GM18517 (cell line): Measurements from ENCODE around the gene LRRN3.

ENCODE experiments used
- ATAC-seq: cut with Tn5 transposase; IDR thresholded peaks from one replicate; pipeline ENCODE4 v1.9.1; 2021; ENCODE audit warnings: mild to moderate bottlenecking, moderate library complexity; ENCODE audit not compliant: unreplicated experiment

LRRN3 gene

DNA sequence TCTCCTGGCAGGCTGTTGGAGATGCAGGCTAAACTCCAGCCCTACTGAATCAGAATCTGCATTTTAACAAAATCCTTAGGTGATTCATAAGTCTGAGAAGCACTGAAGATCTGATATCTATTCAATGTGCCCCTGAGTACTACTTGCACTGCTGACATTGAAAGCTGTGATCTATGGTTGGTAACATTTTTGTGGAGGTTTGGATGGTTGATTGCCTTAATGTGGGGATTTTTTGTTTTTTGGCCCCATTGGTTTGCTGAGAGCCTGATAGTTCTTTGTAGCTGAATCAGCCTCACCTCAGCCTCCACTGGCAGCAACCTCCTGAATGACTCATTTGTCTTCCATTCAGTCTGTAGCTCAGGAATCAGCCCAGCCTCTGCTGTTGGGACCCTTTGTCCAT lies 14.7 kb upstream of the LRRN3 start:
- no peak for ATAC-seq

- no peak for ATAC-seq
Observed at GRCh38 chr7:111077001-111077400, 13.9 kb upstream of the LRRN3 start.

DNA sequence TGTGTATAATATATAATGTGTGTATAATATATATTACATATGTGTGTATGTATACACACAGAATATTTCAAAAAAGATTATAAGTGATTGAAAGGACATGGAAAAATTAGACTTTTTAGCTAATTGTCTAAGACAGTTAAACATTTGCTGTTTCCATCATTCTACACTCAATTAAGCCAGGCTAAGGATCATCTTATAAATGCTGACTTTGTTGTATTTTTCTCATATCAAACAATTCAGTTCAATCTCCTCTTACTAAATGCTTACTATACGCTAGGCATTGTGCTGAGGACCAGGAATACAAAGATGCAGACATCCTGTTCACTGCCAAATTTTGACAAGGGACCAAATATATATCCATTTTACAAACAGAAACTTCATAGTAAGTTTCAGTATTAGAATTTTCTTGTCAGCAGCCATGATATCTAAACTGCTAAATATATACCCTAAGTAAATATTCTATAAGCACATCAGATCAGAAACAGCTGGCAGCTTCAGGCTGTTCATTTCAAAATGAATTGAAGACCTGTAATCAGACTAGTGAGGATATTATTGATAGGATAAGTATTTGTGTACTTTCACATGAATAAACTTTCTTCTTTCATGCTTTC lies 10.3 kb upstream of the LRRN3 start:
- peak; percentile 36 for ATAC-seq

DNA sequence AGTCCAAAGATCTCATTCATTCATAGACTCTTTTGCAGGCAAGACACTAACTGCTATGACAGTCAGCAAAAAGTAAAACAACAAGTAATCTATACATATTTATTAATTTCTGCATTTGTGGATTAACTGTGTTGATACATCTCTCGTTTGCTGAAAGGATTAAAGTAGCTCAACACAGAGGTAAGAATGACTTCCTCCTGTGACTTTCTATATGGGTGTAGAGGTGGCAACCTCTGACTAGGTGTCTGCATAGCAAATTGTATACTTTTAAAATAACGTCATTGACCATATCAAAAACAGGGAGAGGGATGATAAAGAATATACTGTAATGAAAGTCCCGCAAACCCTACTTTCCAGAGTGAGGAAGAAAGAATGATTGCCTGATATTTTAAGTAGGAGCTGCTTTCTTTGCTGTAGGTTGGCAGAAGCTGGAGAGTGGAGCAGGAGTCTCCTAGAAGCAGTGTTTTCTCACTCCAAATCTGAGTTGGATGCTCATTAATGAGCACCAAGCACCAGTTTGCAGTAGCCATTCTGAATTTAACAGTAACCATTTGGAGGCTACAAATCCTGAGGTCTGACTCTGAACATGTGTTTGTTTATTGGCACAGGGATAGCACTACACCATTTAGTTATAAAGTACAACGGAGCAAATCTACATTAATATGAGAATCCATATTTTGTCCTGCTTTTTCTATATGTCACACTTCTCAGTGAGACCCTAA lies 9.2 kb upstream of the LRRN3 start:
- ATAC-seq, result no peak

DNA sequence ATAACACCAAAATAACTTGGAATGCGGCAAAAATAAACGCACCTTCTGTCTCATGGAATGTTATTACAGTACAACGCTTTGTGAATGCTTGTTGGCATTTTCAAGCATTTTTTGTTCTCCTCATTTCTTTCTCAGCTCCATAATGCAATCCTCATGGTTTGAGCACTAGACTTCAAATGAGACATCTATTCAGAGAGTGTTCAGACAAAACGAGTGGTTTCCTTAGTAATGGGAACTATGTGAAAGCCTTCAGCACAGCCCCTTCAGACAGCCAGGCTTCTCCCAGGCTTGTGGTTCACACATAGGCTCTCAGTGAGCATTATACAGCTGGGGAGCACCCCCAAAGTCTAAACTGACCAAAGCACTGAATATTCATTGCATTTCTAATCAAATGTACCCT lies 8.6 kb upstream of the LRRN3 start:
- no peak for ATAC-seq

DNA sequence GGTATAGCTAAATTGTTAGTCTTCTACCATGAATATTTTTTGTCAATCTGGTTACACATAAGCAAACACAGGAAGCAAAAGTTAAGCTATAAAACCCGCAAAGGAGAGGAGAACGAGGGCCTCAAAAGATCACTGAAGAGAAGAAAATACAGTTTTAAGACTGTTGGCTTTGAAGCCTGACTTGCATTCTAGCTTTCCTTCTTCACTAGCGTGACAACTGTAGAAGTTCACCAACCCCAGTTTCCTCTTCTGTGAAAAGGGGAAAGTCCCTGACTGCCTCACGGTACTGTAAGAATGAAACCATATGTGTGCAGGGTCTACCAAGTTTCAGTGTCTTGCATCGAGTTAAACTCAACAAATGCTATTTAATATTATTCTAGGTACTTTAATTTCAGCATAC lies 7.5 kb upstream of the LRRN3 start:
- ATAC-seq, result peak; percentile 98

DNA sequence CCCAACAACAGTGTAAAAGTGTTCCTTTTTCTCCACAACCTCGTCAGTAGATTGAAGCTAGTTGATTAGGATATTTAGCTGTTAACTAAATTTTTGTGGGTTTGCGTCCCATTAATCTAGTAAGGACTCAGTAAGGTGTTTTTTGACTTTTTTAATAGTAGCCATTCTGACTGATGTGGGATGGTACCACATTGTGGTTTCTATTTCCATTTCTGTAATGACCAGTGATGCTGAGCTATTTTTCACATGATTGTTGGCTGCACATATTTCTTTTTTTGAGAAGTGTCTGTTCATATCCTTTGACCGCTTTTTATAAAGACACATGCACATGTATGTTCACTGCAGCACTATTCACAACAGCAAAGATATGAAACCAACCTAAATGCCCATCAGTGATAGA lies 5.6 kb upstream of the LRRN3 start:
- ATAC-seq, result no peak

DNA sequence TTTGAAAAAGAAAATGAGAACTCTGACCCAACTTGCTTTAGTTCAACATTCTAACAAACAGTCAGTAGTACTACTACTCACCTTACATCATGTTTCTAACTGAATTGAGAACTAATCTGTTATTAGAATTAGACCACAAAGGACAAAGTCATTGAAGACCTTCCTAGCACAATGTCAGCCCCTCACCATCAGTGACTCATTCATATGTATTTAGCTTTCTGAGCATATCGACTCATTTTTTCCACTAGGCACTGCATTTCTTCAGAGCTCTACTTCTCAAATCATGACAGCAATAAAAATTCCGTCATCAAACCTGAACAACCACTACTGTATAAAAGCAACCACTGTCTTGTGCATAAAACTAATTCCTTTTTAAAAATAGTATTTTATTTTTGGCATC lies 4.4 kb upstream of the LRRN3 start:
- no peak for ATAC-seq

DNA sequence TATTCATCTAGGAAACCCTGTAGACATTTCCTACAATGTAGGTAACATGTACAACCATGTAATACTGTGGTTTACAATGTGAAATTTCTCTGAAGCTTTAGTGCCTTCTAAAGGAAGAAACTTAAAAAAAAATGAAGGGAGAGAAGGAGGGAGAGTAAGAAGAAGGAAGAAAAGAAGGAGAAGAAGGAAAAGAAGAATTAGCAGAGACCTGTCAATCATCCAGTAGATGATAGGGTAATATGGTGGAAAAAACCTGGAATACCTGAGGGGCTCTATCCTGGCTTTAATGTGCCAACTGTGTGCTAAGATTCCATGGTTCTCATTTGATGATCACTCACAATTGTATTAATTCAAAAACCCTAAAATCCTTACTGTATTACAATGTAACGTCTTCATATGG lies 2.6 kb upstream of the LRRN3 start:
- no peak for ATAC-seq

DNA sequence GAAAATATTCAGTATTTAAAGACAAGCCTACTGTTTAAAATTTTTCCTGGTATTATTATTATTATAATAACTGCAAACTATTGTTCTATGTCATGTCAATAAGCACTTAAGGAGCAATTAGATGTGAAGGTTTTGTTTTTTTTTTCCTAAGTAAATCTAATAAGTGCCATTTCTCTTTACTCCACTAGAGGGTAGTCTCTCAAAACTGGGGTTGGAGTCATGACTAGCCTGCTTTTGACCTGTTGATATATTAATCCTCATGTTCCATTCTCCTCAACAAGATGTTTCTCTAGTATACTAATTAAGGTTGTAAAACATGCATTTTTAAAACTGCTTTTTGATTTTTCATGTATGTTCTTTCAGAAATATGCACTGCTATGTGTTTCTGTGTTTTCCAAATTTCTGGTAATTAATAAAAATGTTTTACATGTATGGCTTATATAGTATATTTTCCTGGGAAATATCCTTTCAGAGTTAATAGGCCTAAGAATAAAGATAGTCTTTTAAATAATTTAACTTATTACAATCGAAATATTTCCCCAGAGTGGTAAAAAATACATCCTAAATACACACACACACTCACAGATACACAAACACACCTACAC lies 1.0 kb upstream of the LRRN3 start:
- ATAC-seq, result peak; percentile 50

DNA sequence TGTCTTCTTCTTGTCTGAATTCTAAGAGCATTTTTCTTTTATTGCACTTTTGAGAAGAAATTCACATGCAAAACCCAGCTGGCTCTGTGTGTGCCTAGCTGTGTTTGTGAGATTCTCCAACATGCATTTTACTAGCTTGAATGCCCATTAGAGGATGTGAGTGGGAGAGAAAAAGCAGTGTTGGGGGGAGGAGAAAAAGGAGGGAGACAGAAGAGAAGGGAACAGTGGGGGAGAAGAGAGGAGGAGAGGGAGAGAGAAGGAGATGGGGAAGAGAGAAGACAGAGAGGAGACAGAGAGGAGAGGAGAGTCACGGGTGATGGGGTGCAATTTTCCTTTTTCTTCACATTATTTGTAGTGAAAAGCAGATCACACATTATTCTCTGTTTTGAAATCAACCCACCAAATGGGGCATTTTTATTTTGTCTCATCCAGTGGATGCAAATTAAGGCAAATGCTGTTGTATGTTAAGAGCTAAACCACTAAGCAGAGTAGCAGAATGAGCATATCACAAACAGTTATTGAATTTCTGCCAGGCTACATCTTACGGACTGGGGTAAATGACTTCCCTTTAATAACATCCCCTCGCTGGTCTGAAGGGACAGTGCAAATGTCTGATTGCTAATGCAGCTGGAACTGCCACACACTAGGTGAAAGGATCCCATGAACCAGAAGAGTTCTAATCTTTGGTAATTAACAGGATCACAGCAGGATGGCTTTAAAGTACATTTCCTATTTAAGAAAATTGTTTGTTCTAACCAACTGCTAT lies 849 bp downstream of the LRRN3 start:
- ATAC-seq, result no peak

GRCh38 chr7:111092406-111093236 lies 1.7 kb downstream of the LRRN3 start:
- no peak for ATAC-seq

DNA sequence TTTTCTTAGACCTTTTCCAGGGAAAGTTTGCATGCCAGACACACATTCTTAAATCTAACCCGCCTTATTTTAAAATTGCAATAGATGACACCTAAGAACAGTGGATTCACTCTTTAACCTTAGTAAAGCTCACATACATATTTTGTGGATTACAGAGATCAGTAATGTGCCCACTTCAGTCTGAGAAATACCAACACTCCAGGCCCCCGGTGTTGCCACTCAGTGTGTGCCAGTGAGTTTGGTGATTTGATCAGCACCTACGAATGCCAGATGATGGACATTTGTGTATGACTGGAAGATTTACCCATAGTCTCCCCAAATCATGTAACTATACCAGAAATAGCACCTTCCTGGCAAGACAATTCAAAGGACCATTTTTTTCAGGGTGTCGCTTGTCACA lies 2.6 kb downstream of the LRRN3 start:
- ATAC-seq, result no peak

- no peak for ATAC-seq
Observed at GRCh38 chr7:111094419-111094818, 3.5 kb downstream of the LRRN3 start.

DNA sequence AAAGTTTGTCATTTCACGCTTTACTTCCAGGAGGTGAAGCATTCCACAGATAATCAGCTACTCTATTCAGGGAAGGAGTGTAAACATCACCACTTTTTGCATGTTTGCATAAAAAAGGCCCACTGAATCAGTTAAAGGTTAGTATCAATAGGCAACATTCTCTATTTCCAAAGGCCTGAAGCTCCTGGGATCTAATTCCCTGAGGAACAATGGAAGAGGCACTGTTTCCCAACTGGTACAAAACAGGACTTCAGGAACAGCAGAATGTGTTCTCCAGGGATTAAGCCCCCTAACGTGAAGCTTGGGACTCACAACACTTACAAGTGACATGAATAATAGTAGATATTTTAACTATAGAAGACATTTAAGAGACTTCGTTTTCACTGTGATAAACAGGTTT lies 6.1 kb downstream of the LRRN3 start:
- ATAC-seq, result no peak

- peak; percentile 58 for ATAC-seq
Observed at GRCh38 chr7:111098011-111098925, 7.3 kb downstream of the LRRN3 start.

DNA sequence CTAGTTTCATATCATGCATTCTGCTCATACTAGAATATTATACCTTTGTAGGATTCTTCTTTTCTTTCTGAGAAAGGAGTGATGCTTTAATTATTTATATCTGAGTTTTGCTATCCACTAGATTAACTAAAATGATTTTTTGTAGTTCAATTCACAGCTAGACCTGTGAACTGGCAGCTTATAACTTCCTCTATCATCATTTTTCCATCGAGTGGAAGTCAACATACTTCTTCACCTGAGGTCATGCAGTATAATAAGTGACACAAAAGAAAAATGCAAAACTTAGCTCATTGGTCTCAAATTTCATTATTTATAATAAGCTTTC lies 8.0 kb downstream of the LRRN3 start:
- ATAC-seq, result no peak

DNA sequence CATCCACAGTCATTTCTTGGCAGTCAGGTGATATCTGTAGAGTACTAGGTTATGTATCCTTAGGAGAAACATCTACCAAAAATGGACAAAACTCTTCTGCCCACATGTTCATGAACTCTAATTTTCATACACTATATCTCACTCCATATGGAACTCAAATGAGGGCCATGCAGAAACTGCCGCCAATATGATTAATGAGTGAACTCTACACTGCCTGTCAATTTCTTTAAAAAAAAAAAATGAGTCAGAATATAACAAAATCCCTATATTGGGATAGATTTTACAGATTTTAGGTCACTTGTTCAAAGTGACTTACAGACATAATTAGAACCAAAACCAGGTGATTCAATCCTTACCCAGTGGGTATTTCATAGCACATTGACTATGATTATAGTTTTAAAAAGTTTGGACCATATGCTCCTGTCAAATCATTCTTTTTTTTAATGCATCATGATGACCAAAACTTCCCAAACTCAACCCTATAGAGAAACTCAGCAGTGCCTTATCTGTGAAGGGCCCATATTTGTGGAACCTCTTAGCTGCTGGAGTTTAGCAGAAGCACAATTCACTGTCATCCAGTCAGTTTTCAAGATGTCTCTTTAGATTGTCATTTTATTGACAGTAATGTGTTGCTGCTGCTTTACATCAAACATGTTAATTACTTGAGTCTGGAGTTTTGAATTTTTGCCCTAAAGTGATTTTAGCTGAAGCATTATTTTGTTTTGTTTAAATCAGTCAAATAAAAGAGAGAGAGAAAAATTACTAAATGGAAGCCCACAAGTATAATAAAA lies 11.1 kb downstream of the LRRN3 start:
- ATAC-seq, result no peak

DNA sequence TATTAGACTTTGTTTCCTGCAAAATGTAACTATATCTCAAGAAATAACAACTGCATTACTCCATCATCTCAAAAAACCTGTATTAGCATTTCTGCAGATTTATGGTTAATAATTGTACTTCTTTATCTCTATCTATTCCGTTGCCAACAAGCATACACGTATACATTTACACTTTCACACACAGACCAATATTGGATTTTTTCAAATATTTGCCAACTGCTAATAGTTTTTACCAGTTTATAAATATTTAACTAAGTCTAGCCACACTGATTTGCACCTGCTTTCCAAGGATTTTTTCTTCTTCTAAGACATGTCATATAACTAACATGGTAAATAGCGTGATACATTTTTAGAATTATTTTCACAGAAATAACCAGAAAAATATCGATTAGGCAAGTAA lies 12.2 kb downstream of the LRRN3 start:
- ATAC-seq, result no peak
